CD4-positive, alpha-beta T cell treated with Interleukin-1 beta for 1 hour (primary cell): Measurements from ENCODE around the gene SLC2A13.
"Not testable (repeated sequence)": the region's sequence is repeated elsewhere in the genome, so short reads cannot be mapped to it uniquely, and the experiment has no call there.

Source experiments
- DNase-seq, 2 donors: peaks; one replicate each; pipeline ENCODE4 v3.0.0-alpha.2; 2020 to 2022

Gene SLC2A13

DNA sequence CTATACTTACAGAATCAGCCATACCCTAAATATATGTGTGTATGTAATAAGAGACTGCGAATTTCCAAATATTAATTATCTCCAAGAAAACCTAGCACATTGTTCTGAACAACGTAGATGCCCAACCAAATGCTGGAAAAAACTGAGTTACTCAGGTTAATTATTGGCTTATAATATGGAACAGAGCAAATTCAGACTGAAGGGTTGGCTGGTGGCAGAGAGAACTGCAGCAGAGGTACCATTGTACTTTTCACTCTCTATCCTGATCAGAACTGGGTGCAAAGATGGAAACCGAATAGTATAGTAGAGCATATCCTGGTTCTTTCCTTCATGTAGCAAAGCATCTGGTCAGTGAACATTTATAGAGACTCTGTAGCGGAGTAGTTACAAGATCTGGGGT is 185.7 kb downstream of the SLC2A13 start:
- DNase-seq: no peak

DNA sequence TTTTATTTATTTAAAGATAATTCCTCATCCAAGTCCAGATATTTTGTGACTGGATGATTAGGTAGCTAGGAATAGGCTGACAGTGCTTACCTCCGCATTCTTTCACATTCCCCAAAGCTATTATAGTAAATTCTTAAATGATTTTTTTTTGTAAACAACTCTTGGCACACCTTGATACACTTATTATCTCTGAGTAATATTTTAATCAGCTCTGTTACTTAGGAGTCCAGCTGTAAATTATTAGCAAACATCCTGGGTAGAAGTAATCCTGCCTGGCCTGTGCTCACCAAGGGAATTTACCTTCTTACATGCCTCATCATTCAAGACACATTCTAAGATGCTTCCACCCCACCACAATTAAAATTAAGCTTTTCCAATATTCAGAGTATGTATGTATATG is 186.1 kb downstream of the SLC2A13 start:
- DNase-seq: no peak

- DNase-seq: no peak
Observed at GRCh38 chr12:39915249-39915648, 190.6 kb downstream of the SLC2A13 start.

DNA sequence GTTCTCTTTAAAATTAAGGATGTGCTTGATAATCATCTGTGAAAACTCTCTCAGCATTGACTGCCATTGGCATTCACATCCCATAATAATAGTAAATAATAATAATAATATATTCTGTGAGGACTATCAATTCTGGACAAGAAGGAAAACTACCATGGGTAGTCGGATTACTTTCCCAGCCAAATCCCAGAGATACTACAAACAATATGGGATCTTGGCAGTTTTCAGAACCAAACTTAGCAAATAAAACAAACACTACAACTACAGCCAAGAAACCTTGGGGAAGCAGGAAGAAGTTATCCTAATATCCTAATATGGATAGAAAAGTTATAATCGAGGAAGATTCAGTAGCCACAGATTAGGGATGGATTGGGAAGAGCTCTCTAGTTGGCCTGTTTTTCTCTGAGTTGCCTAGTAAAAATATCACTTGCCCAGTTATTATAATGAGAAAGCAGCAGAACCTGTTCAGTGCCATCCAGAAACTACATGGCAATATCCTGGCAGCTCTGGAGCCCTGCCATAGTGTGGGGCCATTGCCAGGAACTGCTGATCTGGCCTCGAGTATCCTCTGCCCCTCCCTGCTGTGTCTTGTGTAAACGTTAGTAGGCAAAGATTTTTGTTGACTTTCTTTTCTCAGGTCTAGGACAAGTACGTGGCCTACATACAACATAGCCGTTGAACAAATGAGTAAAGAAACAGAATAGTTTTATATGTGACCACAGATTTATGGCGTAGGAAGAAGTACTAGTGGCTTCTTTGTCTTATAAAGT is 193.5 kb downstream of the SLC2A13 start:
- DNase-seq: no peak

- no peak for DNase-seq
Observed at GRCh38 chr12:39906237-39906636, 199.6 kb downstream of the SLC2A13 start.

DNA sequence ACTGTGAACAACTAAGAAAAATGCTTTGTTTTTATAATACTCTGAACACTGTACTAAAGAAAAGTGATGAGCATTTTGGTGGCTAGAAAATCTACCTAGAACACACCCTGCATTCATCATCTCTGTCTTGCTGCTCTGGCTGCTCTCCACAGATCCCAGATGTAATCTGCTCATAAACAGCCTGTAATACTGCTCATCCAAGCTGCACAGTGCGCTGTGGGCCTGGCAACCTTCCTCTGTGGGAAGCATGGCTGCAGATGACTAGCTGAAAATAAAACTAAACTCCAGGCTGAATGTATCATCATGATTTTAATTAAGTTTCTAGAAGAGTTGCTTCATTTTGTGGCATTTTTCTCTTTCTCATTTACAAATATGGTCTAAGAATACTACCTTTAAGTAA is 200.7 kb downstream of the SLC2A13 start:
- no peak for DNase-seq

GRCh38 chr12:39902821-39903220 is 203.1 kb downstream of the SLC2A13 start:
- no peak for DNase-seq

GRCh38 chr12:39897315-39897714 is 208.6 kb downstream of the SLC2A13 start:
- DNase-seq: no peak

GRCh38 chr12:39893388-39893787 is 212.5 kb downstream of the SLC2A13 start:
- DNase-seq: not testable (repeated sequence)

GRCh38 chr12:39892146-39892545 is 213.7 kb downstream of the SLC2A13 start:
- no peak for DNase-seq

- DNase-seq: no peak
Observed at GRCh38 chr12:39887856-39888255, 218.0 kb downstream of the SLC2A13 start.

- no peak for DNase-seq
Observed at GRCh38 chr12:39886106-39886505, 219.8 kb downstream of the SLC2A13 start.

DNA sequence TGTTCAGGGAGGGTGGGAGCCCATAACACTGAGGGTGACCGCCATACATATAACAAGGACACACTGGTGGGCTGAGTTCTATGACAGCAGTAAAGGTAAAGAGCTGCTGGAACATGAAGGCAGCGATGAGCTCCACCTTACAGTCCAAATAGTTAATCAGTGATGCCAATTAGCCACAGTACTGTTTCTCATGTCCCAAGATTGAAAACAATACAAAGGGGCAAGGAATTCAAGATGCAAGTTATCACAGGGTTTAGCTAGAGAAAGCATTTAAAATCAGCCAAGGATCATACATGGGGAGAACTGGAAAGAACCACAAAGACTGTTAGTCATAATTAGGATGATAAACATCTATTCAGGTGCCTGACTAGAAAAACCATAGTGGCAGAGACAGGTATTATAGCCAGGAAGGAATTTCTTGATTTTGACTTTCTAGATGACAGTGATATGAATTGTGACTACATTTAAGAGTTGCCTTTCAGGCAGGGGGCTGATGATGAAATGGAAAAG is 221.2 kb downstream of the SLC2A13 start:
- DNase-seq: no peak

- no peak for DNase-seq
Observed at GRCh38 chr12:39883411-39883810, 222.5 kb downstream of the SLC2A13 start.

DNA sequence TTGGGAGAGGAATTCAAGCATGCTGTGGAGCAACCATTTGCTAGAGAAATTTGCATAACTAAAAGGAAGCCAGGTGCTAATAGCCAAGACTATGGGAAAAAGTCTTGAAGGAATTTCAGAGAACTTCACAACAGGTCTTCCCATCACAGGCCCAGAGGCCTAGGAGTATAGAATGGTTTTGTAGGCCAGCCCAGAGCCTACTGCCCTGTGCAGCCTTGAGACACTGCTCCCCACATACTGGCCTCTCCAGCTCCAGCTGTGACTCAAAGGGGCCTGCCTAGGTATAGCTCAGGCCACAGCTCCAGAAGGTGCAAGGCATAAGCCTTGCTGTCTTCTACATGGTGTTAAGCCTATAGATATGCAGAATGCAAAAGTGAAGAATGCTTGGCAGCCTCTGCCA is 227.1 kb downstream of the SLC2A13 start:
- no peak for DNase-seq

DNA sequence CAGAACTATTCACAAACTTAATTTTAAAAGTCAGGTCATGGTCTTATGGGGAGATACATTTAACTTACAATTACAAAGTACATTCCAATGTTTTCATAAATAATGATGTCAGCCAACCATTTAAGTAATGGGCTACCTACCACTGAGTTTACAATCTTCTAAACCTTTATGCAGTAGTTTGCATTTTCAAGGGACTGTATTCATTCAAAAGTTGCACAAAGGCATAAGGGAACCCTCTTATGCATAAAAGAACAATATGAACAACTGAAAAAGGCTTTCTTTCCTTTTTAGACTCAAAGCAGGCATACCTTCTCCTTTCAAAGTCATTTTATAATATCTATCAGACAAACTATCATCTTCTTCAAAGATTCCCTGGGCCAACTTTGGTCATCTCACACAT is 230.2 kb downstream of the SLC2A13 start:
- DNase-seq: no peak

GRCh38 chr12:39874785-39875184 is 231.1 kb downstream of the SLC2A13 start:
- no peak for DNase-seq

DNA sequence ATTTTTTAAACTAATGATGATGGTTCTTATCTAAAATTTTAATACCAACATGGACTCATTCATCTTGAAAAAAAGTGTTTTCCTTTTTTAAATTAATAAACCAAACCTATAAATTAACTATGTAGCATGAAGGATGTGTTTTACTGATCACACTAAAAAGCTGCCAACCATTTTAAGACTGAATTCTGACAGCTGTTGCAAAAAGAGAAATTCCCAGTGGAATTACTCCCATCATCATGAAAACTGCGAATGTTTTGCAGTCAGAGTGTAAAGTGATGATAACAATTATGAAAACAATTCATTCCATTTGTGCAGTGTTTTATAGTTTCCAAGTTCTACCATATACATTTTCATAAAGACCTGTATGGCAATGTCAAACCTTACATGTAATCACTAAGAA is 232.8 kb downstream of the SLC2A13 start:
- no peak for DNase-seq

DNA sequence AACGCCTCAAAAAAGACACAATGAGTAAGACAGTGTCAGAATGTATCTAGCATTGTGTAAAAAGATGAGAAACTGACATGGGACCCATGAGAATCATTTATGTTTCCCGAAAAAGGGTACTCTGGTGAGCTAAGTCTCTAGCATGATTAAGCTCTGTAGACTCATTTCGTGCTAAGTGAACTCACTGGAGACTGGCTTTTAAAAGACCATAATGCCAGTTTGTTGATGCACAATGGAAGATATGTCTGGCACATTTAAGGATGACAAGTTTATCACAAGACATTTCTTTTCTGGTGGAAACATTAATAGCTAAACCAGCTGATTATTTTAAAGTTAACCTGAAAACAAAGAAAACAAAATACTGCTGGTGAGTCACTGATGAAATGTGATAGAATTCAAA is 233.5 kb downstream of the SLC2A13 start:
- no peak for DNase-seq

GRCh38 chr12:39868328-39868725 is 237.6 kb downstream of the SLC2A13 start:
- no peak for DNase-seq

DNA sequence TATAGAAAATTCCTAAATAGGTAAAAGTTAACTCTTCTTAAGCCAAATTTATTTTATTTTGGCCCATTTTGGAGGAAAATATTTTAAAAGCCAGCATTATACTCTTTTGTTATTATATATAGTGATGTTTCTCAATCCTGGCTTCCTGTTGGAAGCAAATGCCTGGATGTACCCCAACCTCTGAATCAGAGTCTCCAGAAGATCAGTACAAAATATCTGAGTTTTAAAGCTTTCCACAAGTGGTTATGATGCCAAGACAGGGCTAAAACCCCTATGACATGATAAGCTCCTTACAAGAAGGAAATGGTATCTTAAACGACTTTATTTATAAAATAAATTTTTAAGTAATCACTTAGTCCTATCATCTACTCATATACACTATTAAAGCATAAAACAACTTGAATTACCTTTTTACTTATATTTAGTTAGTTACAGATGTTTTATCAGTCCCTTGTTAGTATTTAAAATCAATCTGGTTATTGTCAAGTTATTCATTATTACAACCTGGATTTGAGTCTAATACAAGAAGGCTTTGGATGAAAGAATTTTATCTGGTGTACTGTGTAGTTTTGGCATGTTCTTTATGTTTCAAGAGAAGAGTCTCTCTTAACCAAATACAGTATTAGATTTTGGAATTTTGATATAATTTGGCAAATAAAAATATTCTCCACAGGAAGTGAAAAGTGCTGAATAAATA is 238.1 kb downstream of the SLC2A13 start:
- DNase-seq: no peak

- DNase-seq: no peak
Observed at GRCh38 chr12:39866135-39866534, 239.7 kb downstream of the SLC2A13 start.

DNA sequence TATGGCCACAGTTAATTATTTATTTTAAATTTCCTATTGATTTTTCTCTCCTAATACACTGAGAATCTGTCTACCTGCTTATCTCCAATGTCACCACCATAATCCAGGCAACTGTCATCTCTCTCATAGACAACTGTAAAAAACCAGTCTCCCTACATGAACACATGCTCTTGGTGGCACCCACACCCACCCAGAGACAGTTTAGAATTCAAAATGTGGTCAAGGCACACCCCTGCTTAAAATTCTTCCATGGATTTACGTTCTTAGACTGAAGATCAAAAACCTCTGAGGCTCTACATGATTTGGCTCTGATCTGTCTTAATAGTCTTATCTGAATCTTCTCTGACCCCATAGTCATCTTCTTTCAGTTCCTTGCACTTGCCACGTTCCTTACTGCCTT is 245.2 kb downstream of the SLC2A13 start:
- DNase-seq: no peak

DNA sequence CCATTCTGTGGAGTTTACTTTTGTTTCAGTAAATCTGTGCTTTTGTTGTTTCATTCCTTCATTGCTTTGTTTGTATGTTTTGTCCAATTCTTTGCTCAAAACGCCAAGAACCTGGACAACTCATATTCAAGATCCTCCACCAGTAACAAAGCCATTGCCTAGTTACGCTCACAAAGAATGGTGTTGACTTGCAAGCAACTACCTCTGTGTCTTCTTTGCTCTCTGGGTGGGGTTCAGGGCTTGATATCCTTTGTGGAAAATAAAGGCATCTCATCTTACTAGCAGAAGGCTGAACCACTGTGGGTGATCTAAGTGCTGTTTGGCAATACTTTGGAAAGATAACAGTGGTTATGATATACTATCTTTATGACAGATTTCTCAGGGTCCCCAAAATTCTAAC is 252.9 kb downstream of the SLC2A13 start:
- DNase-seq: no peak
